GM19328 (cell line): ENCODE measurements around the gene PLD1.
"Not testable (repeated sequence)": the region's sequence is repeated elsewhere in the genome, so short reads cannot be mapped to it uniquely, and the experiment has no call there.

Source experiments
- ATAC-seq: cut with Tn5 transposase; IDR thresholded peaks from one replicate; pipeline ENCODE4 v1.9.1; 2021; ENCODE audit warnings: mild to moderate bottlenecking, moderate library complexity; ENCODE audit not compliant: unreplicated experiment

Gene PLD1

DNA sequence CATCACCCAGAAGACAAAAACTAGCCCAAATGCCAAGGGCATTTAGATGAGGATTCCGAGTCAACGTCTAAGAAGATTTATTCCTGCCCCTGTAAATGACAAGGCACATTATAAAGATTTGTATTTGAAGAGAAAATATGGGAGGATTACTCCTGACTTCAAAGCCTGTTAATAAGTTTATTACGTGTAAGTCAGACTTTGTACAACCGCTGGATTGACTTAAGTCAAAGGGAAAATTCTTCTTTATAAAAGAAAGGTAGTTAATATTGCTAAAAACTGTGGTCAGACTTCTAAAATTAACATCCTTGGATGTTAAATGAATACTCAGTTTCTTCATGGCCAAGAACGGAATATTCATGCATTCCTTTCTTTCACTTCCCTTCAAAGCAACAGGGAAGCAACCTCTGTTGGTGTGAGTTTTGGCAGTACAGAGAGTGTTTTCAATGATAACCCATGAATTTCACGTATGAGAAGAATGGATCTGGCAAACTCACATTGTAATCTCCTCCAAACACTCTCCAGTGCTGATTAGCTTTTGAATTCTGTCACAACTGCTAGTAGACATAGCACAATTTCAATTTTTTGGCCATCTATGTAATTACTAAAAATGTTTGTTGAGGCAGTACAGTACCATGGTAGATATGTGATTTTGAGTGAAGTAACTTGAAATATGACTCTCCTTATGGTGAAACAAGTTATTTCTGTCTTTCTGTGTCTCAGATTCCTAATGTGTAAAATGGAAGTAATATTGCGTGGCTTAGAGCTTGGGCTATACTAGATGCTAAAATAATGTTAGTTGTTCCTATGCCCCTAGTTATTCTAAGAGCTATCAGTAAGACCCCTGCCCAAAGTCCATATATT lies 62.0 kb downstream of the PLD1 start:
- no peak for ATAC-seq

- no peak for ATAC-seq
Measured at GRCh38 chr3:171747223-171747920, 62.9 kb downstream of the PLD1 start.

DNA sequence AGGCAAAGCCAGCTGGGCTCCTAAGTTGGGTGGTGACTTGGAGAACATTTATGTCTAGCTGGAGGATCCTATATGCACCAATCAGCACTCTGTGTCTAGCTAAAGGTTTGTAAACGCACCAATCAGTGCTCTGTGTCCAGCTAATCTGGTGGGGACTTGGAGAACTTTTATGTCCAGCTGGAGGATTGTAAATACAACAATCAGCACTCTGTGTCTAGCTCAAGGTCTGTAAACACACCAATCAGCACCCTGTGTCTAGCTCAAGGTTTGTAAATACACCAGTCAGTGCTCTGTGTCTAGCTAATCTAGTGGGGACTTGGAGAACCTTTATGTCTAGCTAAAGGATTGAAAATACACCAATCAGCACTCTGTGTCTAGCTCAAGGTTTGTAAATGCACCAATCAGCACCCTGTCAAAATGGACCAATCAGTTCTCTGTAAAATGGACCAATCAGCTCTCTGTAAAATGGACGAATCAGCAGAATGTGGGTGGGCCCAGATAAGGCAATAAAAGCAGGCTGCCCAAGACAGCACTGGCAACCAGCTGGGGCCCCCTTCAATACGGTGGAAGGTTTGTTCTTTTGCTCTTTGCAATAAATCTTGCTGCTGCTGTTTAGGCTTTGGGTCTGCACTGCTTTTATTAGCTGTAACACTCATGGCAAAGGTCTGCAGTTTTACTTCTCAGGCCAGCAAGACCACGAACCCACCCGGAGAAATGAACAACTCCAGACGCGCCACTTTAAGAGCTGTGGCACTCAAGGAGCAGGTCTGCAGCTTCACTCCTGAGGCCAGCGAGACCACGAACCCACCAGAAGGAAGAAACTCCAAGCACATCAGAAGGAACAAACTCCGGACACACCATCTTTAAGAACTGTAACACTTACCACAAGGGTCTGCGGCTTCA lies 63.7 kb downstream of the PLD1 start:
- not testable (repeated sequence) for ATAC-seq

DNA sequence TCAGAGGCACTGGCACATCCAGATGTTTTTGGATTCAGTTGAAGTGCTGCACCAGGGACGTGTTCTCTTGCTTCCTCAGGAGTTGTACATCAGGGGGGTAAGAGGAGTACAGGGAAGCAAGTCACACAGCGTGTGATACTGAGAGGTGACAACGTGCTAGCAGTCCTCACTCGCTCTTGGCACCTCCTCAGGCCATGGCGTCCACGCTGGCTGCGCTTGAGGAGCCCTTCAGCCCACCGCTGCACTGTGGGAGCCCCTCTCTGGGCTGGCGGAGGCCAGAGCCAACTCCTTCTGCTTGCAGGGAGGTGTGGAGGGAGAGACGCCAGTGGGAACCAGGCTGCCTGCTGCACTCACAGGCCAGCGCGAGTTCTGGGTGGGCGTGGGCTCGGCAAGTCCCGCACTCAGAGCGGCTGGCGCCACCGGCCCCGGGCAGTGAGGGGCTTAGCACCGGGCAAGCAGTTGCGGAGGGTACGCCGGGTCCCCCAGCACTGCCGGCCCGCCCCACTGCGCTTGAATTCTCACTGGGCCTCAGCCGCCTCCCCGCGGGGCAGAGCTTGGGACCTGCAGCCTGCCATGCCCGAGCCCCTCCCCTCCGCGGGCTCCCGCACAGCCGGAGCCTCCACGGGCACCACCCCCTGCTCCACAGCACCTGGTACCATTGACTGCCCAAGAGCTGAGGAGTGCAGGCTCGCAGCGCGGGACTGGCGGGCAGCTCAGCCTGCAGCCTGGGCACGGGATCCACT lies 64.5 kb downstream of the PLD1 start:
- ATAC-seq, result no peak

- no peak for ATAC-seq
Measured at GRCh38 chr3:171744158-171744741, 66.0 kb downstream of the PLD1 start.

DNA sequence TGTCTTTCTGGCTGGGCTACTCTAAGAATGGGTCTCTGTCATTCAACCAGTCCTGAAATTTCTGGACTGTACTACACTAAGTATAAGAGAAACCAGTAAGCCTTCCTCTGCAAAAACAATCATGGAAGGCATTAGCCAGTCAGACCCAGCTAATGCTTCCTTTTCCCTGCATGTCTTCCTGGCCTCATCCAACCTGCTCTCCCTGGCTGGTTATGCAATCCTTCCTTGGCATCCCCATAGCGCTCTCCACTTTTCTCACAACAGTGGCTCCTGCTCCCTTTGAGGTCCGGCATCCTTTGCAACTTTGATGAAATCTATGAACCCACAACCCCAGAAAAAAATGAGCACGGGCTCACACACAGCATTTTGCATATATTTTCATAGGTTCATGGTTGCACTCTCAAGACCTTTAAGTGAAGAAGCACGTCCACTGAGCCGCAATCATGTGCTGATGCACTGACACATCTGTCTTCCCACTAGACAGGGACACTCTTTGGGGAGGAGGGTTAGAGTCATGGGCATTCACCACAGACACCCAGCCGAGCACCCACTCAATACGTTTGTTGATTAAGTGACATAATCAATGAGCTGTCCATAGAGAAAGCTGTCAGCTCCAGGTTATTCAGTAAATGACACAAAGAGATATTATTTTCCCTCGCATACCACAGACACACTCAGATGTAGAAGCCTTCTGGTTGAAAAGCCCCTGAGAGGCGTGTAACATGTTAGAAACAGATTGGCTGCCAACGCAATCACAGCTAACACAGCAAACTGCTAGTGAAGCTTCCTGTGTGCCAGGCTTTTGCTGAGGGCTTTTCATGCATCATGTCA lies 66.7 kb downstream of the PLD1 start:
- ATAC-seq, result no peak

DNA sequence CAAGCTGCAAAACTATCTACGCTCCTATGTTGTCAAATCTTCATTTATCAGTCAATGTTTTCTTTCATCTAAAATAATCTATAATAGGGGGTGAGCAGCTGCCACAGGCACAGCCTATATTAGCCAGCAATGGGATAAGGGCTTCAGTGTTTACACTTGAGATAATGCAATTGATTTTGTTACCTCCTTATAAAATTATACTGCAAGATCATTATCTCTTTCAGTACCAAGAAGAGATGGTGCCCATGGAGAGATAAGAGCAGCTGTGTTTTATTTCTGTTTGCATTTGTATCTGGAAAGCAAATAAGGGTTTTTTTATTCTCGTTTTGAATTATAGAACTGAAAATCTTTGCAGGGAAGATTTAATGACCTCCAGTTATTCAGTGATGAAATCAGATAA lies 68.9 kb downstream of the PLD1 start:
- no peak for ATAC-seq

- no peak for ATAC-seq
Measured at GRCh38 chr3:171736556-171736955, 73.7 kb downstream of the PLD1 start.

DNA sequence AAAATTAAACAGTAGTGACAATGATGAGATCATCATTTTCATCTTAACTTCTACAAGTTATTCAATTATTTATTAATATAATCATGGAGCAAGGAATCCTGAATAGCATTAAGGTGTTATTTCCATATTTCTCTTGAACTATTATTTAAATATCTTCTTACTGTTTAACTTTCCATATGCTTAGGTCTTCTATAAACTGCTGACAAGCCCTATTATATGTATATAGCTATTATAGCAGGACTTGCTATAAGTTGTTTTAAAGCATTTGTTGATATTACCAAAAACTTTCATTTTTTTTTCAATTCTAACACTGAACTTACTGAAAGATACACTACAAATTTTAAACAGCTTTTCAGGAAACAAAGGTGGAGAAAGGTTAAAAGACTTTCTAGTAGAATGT lies 76.7 kb downstream of the PLD1 start:
- ATAC-seq, result no peak

GRCh38 chr3:171732756-171733155 lies 77.5 kb downstream of the PLD1 start:
- no peak for ATAC-seq

DNA sequence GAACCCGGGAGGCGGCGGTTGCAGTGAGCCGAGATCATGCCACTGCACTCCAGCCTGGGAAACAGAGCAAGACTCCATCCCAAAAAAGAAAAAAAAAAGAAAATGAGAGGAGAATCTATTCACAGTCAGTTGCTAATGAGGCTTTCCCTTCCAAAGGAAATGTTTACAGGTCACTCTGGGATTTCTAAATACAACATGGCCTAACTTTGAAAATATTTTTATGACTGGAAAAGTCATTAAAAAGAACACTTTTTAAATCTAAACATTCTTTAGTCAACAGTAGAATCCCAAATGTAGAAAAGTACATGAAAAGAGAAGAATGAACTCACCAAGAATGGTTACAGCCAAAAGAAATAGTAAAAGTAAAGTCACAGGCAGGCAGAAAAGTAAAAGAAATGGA lies 78.6 kb downstream of the PLD1 start:
- no peak for ATAC-seq

DNA sequence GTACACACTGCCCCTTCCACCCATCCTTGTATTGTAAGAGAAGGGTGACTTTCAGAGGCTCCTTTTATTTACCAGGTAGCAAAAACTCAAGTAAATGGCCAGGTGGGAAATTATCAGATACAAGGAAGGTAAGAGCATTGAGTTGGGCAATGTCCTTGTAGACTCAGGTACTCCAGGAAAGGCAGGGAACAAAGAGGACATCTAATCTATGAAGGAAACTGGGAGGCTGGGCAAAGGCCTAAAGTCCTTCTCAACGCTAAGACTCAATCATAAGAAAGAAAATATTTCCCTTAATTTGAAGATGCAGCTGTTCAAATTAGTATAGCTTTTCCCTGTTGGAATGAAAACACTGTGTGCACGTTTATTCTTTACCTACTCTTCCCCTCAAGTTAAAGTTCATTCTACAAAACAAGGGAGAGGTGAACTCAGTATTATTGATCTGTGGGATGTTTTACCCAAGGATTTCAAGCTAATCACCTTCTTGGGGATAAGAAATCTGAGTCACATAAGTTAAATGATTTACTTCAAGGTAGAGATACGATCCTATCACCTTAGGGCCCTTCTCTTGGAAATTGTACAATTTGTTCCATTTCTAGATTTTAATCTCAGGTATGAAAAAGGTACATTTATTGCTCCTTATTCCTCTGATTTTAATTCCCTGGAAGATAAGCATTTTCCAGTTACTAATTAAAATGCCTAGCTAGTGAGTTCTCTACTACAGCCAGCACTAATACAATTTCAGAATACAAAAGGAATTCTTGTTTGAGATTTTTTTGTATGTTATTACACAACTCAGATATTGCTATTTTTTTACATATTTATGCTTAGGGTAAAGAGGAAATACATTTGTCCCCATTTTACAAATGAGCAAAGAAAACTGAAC lies 80.6 kb downstream of the PLD1 start:
- ATAC-seq, result no peak

GRCh38 chr3:171727288-171727687 lies 83.0 kb downstream of the PLD1 start:
- no peak for ATAC-seq

GRCh38 chr3:171718493-171719185 lies 91.6 kb downstream of the PLD1 start:
- ATAC-seq, result no peak

GRCh38 chr3:171715155-171715554 lies 95.1 kb downstream of the PLD1 start:
- no peak for ATAC-seq

DNA sequence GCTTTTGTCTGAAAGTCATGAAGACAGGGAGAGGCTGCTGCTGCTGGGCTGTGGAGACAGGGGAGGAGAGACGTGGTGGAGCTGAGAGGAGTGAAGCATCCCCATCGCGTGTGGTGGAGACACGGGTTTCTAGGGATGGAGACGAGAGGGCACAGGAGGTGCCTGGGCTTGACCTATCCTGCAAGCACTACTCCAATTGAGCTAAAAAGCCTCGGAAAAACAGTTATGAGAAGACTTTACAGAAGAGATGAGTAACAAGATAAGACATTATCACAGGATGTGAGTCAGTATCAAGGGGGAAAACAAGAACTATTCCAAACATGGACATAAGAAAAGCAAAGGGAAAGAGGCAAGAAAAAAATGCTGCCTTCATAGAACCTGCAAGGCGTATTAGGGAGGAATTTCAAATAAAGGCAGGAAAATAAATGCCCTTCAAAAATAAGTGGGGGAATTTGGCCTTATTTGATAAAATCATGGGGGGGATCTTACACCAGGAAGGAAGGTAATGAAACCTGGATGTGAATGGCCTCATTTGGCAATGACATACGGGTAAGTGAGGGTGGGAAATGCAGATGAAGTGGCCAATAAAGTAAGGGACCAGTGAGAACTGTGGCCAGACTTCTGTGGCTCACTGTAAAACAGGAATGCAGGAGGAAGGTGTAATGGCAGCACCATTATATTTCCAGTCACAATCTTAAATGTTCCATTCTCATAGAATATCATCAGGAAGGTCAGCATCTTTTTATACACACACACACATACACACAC lies 97.9 kb downstream of the PLD1 start:
- ATAC-seq, result no peak
